Measurements from ENCODE around the gene PRSS12.

The PRSS12 gene

GRCh38 chr4:118281611-118282442 is 71.0 kb downstream of the PRSS12 start:
- Histone ChIP-seq H3K79me2 (ENCODE audit: insufficient read depth, low read length) (peaks cover 13% of the 10 kb centered on the region), H3K9me2 (ENCODE audit: low read depth, low read length) (no peaks in the 10 kb centered on the region), H3K9me3 (ENCODE audit: low read length) (no peaks in the 10 kb centered on the region), H3K36me3 (ENCODE audit: insufficient read depth, low read length) (peaks cover 43% of the 10 kb centered on the region), H3K4me2 (ENCODE audit: low read length) (peak overlapping the region; percentile 90), H2AFZ (ENCODE audit: low read length) (no peak overlapping the region), H3K9ac (ENCODE audit: low read length) (peak overlapping the region; percentile 31; the same call in 1 of the 2 replicates), H3K27ac (ENCODE audit: low read depth, low read length, poor library complexity, severe bottlenecking) (peak overlapping the region; percentile 53), H3F3A (ENCODE audit: insufficient read depth, low read length) (peaks cover 22% of the 10 kb centered on the region), H4K20me1 (ENCODE audit: insufficient read depth, low read length) (no peaks in the 10 kb centered on the region), H3K4me1 (ENCODE audit: insufficient read depth, low read length, severe bottlenecking) (peaks cover 60% of the 10 kb centered on the region), H3K4me3 (ENCODE audit: low read depth, low read length, poor library complexity, severe bottlenecking) (peak overlapping the region; percentile 96), H3K27me3 (ENCODE audit: insufficient read depth, low read length) (no peaks in the 10 kb centered on the region)
- TF ChIP-seq, protein P1, sequence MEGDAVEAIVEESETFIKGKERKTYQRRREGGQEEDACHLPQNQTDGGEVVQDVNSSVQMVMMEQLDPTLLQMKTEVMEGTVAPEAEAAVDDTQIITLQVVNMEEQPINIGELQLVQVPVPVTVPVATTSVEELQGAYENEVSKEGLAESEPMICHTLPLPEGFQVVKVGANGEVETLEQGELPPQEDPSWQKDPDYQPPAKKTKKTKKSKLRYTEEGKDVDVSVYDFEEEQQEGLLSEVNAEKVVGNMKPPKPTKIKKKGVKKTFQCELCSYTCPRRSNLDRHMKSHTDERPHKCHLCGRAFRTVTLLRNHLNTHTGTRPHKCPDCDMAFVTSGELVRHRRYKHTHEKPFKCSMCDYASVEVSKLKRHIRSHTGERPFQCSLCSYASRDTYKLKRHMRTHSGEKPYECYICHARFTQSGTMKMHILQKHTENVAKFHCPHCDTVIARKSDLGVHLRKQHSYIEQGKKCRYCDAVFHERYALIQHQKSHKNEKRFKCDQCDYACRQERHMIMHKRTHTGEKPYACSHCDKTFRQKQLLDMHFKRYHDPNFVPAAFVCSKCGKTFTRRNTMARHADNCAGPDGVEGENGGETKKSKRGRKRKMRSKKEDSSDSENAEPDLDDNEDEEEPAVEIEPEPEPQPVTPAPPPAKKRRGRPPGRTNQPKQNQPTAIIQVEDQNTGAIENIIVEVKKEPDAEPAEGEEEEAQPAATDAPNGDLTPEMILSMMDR (IDR thresholded peaks at IDR 0.05; ENCODE audit: low read length): no peak
- no peak for TF ChIP-seq EZH2 (IDR thresholded peaks at IDR 0.05; ENCODE audit: borderline replicate concordance, low read length)

- Histone ChIP-seq H3K27ac (ENCODE audit: low read depth, low read length, poor library complexity, severe bottlenecking) (peak overlapping the region; percentile 84), H4K20me1 (ENCODE audit: insufficient read depth, low read length) (no peaks in the 10 kb centered on the region), H3K9me3 (ENCODE audit: low read length) (no peaks in the 10 kb centered on the region), H3K36me3 (ENCODE audit: insufficient read depth, low read length) (peaks cover 43% of the 10 kb centered on the region), H3K4me3 (ENCODE audit: low read depth, low read length, poor library complexity, severe bottlenecking) (peak overlapping the region; percentile 96), H3K27me3 (ENCODE audit: insufficient read depth, low read length) (no peaks in the 10 kb centered on the region), H3K9ac (ENCODE audit: low read length) (peak overlapping the region; percentile 98), H3K9me2 (ENCODE audit: low read depth, low read length) (no peaks in the 10 kb centered on the region), H3K4me2 (ENCODE audit: low read length) (peak overlapping the region; percentile 90), H3K79me2 (ENCODE audit: insufficient read depth, low read length) (peaks cover 13% of the 10 kb centered on the region), H2AFZ (ENCODE audit: low read length) (no peak overlapping the region), H3F3A (ENCODE audit: insufficient read depth, low read length) (peaks cover 22% of the 10 kb centered on the region), H3K4me1 (ENCODE audit: insufficient read depth, low read length, severe bottlenecking) (peaks cover 60% of the 10 kb centered on the region)
- TF ChIP-seq EZH2 (IDR thresholded peaks at IDR 0.05; ENCODE audit: borderline replicate concordance, low read length): no peak
- TF ChIP-seq, protein P1 (IDR thresholded peaks at IDR 0.05; ENCODE audit: low read length): peak; percentile 63
These were observed 72.1 kb downstream of the PRSS12 start for GRCh38 chr4:118280501-118281218.

DNA sequence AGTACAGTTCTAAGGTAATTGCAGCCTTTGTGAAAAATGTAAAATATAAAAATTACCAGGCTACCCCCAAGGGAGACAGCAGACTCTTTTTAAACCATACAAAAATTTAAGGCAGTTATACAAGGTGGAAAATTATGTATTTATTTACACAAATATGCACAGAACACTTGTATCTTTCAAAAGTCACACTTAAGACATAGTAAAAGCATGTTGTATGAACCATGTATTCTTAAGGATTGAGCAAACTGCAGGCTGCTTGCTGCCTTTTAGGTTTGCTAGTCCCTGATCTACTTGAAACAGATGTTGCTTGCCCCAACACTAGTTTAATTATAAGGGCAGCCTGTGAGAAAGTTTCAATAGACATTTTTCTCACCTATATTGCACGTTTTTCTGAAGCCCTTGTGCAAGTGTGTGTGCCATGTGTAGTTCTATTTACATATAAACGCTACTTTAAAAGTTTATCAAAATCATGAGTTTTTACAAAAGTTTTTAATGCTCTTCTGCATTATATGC is 72.8 kb downstream of the PRSS12 start:
- Histone ChIP-seq H4K20me1 (ENCODE audit: insufficient read depth, low read length) (no peaks in the 10 kb centered on the region), H3K9ac (ENCODE audit: low read length) (peak overlapping the region; percentile 98), H3F3A (ENCODE audit: insufficient read depth, low read length) (peaks cover 22% of the 10 kb centered on the region), H3K27ac (ENCODE audit: low read depth, low read length, poor library complexity, severe bottlenecking) (peak overlapping the region; percentile 84), H2AFZ (ENCODE audit: low read length) (no peak overlapping the region), H3K79me2 (ENCODE audit: insufficient read depth, low read length) (peaks cover 13% of the 10 kb centered on the region), H3K4me1 (ENCODE audit: insufficient read depth, low read length, severe bottlenecking) (peaks cover 60% of the 10 kb centered on the region), H3K9me2 (ENCODE audit: low read depth, low read length) (no peaks in the 10 kb centered on the region), H3K9me3 (ENCODE audit: low read length) (no peaks in the 10 kb centered on the region), H3K27me3 (ENCODE audit: insufficient read depth, low read length) (no peaks in the 10 kb centered on the region), H3K4me3 (ENCODE audit: low read depth, low read length, poor library complexity, severe bottlenecking) (peak overlapping the region; percentile 96), H3K36me3 (ENCODE audit: insufficient read depth, low read length) (peaks cover 43% of the 10 kb centered on the region), H3K4me2 (ENCODE audit: low read length) (peak overlapping the region; percentile 90)
- TF ChIP-seq EZH2 (IDR thresholded peaks at IDR 0.05; ENCODE audit: borderline replicate concordance, low read length): no peak
- TF ChIP-seq, protein P1 (IDR thresholded peaks at IDR 0.05; ENCODE audit: low read length): no peak

Measured in OCI-LY1 (cell line).